WTC11 (cell line): ENCODE data around the gene PROB1.
"Not testable (repeated sequence)": the region's sequence is repeated elsewhere in the genome, so short reads cannot be mapped to it uniquely, and the experiment has no call there.

Source experiments
- EMX1 ChIP-seq: fragments of 250-450 bp; sonication (Bioruptor Pico); IDR thresholded peaks from 2 replicates; pipeline ENCODE4 v1.8.0; 2021; ENCODE audit warnings: mild to moderate bottlenecking
- ESRRA ChIP-seq: sonication (generic); formaldehyde crosslinking; IDR thresholded peaks from 2 replicates; pipeline ENCODE4 v1.8.1; 2022; ENCODE audit warnings: mild to moderate bottlenecking, missing genetic modification reagents, borderline replicate concordance
- GABPB1 ChIP-seq: sonication (generic); formaldehyde crosslinking; IDR thresholded peaks from 2 replicates; pipeline ENCODE4 v1.8.1; 2023; ENCODE audit warnings: mild to moderate bottlenecking, missing genetic modification reagents
- JUN ChIP-seq: sonication (generic); formaldehyde crosslinking; IDR thresholded peaks from 2 replicates; pipeline ENCODE4 v1.8.0; 2023; ENCODE audit warnings: mild to moderate bottlenecking, missing genetic modification reagents
- NFYB ChIP-seq: sonication (generic); formaldehyde crosslinking; conservative IDR thresholded peaks from 2 replicates; pipeline ENCODE4 v1.8.0; 2022; ENCODE audit warnings: low read depth, missing genetic modification reagents
- RELA ChIP-seq: sonication (generic); formaldehyde crosslinking; IDR thresholded peaks from 2 replicates; pipeline ENCODE4 v1.8.1; 2022; ENCODE audit warnings: missing genetic modification reagents, mild to moderate bottlenecking, borderline replicate concordance
- SMAD4 ChIP-seq: sonication (generic); formaldehyde crosslinking; IDR thresholded peaks from 2 replicates; pipeline ENCODE4 v1.8.0; 2022; ENCODE audit warnings: mild to moderate bottlenecking, missing genetic modification reagents
- TCF7 ChIP-seq: sonication (generic); formaldehyde crosslinking; IDR thresholded peaks from 2 replicates; pipeline ENCODE4 v1.8.0; 2022; ENCODE audit warnings: mild to moderate bottlenecking, low read depth, missing genetic modification reagents, moderate library complexity
- TEAD1 ChIP-seq: sonication (generic); formaldehyde crosslinking; IDR thresholded peaks from 2 replicates; pipeline ENCODE4 v1.8.0; 2022; ENCODE audit warnings: mild to moderate bottlenecking, missing genetic modification reagents
- TF ChIP-seq, protein P1 (sequence below): fragments of 200-600 bp; IDR thresholded peaks from 2 replicates; pipeline ENCODE4 v1.8.0; 2022; ENCODE audit warnings: antibody characterized with exemption
- TF ChIP-seq, protein P2 (sequence below): sonication (generic); formaldehyde crosslinking; IDR thresholded peaks from 2 replicates; pipeline ENCODE4 v1.8.0; 2023; ENCODE audit warnings: mild to moderate bottlenecking, missing genetic modification reagents
- TF ChIP-seq, protein P3 (sequence below): sonication (generic); formaldehyde crosslinking; IDR thresholded peaks from 2 replicates; pipeline ENCODE4 v1.8.1; 2023; ENCODE audit warnings: mild to moderate bottlenecking, missing genetic modification reagents
- TF ChIP-seq, protein P4 (sequence below): sonication (generic); formaldehyde crosslinking; IDR thresholded peaks from 2 replicates; pipeline ENCODE4 v1.8.0; 2023; ENCODE audit warnings: missing genetic modification reagents, mild to moderate bottlenecking, borderline replicate concordance
- TF ChIP-seq, protein P5 (sequence below): fragments of 250-450 bp; sonication (Bioruptor Pico); IDR thresholded peaks from 2 replicates; pipeline ENCODE4 v1.9.0; 2021; ENCODE audit warnings: mild to moderate bottlenecking, borderline replicate concordance

DNA sequence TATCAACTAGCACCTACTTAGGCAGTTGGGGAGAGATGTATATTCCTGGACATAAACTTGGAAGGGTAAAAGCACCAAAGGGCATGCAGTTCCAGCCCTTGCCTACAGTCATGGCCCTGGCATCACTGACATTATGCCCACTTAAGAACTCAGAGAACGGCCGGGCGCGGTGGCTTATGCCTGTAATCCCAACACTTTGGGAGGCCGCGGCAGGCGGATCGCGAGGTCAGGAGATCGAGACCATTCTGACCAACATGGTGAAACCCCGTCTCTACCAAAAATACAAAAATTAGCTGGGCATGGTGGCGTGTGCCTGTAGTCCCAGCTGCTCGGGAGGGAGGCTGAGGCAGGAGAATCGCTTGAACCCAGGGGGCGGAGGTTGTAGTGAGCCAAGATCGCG is 45.5 kb upstream of the PROB1 start:
- TF ChIP-seq JUN (CRISPR knock-in tag); EMX1 (CRISPR knock-in tag); TEAD1; NFYB (CRISPR knock-in tag); TCF7 (CRISPR knock-in tag); ESRRA (CRISPR knock-in tag); RELA (CRISPR knock-in tag); GABPB1 (CRISPR knock-in tag); SMAD4: not testable (repeated sequence)
- TF ChIP-seq, protein P1, sequence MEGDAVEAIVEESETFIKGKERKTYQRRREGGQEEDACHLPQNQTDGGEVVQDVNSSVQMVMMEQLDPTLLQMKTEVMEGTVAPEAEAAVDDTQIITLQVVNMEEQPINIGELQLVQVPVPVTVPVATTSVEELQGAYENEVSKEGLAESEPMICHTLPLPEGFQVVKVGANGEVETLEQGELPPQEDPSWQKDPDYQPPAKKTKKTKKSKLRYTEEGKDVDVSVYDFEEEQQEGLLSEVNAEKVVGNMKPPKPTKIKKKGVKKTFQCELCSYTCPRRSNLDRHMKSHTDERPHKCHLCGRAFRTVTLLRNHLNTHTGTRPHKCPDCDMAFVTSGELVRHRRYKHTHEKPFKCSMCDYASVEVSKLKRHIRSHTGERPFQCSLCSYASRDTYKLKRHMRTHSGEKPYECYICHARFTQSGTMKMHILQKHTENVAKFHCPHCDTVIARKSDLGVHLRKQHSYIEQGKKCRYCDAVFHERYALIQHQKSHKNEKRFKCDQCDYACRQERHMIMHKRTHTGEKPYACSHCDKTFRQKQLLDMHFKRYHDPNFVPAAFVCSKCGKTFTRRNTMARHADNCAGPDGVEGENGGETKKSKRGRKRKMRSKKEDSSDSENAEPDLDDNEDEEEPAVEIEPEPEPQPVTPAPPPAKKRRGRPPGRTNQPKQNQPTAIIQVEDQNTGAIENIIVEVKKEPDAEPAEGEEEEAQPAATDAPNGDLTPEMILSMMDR, result not testable (repeated sequence)
- TF ChIP-seq, protein P2, sequence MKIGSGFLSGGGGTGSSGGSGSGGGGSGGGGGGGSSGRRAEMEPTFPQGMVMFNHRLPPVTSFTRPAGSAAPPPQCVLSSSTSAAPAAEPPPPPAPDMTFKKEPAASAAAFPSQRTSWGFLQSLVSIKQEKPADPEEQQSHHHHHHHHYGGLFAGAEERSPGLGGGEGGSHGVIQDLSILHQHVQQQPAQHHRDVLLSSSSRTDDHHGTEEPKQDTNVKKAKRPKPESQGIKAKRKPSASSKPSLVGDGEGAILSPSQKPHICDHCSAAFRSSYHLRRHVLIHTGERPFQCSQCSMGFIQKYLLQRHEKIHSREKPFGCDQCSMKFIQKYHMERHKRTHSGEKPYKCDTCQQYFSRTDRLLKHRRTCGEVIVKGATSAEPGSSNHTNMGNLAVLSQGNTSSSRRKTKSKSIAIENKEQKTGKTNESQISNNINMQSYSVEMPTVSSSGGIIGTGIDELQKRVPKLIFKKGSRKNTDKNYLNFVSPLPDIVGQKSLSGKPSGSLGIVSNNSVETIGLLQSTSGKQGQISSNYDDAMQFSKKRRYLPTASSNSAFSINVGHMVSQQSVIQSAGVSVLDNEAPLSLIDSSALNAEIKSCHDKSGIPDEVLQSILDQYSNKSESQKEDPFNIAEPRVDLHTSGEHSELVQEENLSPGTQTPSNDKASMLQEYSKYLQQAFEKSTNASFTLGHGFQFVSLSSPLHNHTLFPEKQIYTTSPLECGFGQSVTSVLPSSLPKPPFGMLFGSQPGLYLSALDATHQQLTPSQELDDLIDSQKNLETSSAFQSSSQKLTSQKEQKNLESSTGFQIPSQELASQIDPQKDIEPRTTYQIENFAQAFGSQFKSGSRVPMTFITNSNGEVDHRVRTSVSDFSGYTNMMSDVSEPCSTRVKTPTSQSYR (CRISPR knock-in tag), result not testable (repeated sequence)
- TF ChIP-seq, protein P3, sequence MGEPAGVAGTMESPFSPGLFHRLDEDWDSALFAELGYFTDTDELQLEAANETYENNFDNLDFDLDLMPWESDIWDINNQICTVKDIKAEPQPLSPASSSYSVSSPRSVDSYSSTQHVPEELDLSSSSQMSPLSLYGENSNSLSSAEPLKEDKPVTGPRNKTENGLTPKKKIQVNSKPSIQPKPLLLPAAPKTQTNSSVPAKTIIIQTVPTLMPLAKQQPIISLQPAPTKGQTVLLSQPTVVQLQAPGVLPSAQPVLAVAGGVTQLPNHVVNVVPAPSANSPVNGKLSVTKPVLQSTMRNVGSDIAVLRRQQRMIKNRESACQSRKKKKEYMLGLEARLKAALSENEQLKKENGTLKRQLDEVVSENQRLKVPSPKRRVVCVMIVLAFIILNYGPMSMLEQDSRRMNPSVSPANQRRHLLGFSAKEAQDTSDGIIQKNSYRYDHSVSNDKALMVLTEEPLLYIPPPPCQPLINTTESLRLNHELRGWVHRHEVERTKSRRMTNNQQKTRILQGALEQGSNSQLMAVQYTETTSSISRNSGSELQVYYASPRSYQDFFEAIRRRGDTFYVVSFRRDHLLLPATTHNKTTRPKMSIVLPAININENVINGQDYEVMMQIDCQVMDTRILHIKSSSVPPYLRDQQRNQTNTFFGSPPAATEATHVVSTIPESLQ (CRISPR knock-in tag), result not testable (repeated sequence)
- TF ChIP-seq, protein P4, sequence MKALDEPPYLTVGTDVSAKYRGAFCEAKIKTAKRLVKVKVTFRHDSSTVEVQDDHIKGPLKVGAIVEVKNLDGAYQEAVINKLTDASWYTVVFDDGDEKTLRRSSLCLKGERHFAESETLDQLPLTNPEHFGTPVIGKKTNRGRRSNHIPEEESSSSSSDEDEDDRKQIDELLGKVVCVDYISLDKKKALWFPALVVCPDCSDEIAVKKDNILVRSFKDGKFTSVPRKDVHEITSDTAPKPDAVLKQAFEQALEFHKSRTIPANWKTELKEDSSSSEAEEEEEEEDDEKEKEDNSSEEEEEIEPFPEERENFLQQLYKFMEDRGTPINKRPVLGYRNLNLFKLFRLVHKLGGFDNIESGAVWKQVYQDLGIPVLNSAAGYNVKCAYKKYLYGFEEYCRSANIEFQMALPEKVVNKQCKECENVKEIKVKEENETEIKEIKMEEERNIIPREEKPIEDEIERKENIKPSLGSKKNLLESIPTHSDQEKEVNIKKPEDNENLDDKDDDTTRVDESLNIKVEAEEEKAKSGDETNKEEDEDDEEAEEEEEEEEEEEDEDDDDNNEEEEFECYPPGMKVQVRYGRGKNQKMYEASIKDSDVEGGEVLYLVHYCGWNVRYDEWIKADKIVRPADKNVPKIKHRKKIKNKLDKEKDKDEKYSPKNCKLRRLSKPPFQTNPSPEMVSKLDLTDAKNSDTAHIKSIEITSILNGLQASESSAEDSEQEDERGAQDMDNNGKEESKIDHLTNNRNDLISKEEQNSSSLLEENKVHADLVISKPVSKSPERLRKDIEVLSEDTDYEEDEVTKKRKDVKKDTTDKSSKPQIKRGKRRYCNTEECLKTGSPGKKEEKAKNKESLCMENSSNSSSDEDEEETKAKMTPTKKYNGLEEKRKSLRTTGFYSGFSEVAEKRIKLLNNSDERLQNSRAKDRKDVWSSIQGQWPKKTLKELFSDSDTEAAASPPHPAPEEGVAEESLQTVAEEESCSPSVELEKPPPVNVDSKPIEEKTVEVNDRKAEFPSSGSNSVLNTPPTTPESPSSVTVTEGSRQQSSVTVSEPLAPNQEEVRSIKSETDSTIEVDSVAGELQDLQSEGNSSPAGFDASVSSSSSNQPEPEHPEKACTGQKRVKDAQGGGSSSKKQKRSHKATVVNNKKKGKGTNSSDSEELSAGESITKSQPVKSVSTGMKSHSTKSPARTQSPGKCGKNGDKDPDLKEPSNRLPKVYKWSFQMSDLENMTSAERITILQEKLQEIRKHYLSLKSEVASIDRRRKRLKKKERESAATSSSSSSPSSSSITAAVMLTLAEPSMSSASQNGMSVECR (CRISPR knock-in tag), result not testable (repeated sequence)
- TF ChIP-seq, protein P5, sequence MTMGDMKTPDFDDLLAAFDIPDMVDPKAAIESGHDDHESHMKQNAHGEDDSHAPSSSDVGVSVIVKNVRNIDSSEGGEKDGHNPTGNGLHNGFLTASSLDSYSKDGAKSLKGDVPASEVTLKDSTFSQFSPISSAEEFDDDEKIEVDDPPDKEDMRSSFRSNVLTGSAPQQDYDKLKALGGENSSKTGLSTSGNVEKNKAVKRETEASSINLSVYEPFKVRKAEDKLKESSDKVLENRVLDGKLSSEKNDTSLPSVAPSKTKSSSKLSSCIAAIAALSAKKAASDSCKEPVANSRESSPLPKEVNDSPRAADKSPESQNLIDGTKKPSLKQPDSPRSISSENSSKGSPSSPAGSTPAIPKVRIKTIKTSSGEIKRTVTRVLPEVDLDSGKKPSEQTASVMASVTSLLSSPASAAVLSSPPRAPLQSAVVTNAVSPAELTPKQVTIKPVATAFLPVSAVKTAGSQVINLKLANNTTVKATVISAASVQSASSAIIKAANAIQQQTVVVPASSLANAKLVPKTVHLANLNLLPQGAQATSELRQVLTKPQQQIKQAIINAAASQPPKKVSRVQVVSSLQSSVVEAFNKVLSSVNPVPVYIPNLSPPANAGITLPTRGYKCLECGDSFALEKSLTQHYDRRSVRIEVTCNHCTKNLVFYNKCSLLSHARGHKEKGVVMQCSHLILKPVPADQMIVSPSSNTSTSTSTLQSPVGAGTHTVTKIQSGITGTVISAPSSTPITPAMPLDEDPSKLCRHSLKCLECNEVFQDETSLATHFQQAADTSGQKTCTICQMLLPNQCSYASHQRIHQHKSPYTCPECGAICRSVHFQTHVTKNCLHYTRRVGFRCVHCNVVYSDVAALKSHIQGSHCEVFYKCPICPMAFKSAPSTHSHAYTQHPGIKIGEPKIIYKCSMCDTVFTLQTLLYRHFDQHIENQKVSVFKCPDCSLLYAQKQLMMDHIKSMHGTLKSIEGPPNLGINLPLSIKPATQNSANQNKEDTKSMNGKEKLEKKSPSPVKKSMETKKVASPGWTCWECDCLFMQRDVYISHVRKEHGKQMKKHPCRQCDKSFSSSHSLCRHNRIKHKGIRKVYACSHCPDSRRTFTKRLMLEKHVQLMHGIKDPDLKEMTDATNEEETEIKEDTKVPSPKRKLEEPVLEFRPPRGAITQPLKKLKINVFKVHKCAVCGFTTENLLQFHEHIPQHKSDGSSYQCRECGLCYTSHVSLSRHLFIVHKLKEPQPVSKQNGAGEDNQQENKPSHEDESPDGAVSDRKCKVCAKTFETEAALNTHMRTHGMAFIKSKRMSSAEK, result not testable (repeated sequence)
